HCT116 (cell line): Measurements from ENCODE around the gene DRC7. TPM values are rescaled to one million over a fixed set of nuclear protein-coding genes. Genes with fewer than 3 reads are reported as not detected.

Experiments used
- ATAC-seq: fragments of 200-7000 bp; cut with Tn5 transposase; 2 replicates; pipeline ENCODE4 v1.9.1; 2020; ENCODE audit warnings: mild to moderate bottlenecking, moderate library complexity
- BruUV-seq: library from RNA; stranded (reverse); fragments of 400-500 nt; replicated peaks from 2 replicates; lab custom pipeline; 2021; lab: Mats Ljungman, UMichigan
- CTCF ChIA-PET: fragments of 300-600 bp; sonication (Branson Sonifier 250); formaldehyde crosslinking; loops from one replicate; lab custom pipeline; 2021; ENCODE audit warnings: antibody characterized with exemption; lab: Charles Lee
- POLR2A ChIA-PET: fragments of 300-600, 350-600 bp; sonication (Branson Sonifier 250); formaldehyde crosslinking; loops from one replicate; lab custom pipeline; 2021; ENCODE audit warnings: antibody characterized with exemption; lab: Charles Lee
- RAD21 ChIA-PET, 2 experiments: fragments of 300-600 bp; sonication (Branson Sonifier 250); formaldehyde crosslinking; loops; one replicate each; lab custom pipeline; 2023; ENCODE audit warnings: low total read pairs in 2 of 2; ENCODE audit not compliant: uncharacterized antibody in 2 of 2, unreplicated experiment in 2 of 2, low non-redundant PET in 1 of 2; lab: Charles Lee
- DNase-seq: peaks from one replicate; pipeline ENCODE4 v3.0.0-alpha.2; 2010; ENCODE audit warnings: low read depth, low spot score
- H2AFZ ChIP-seq: fragments of 200-600 bp; shearing (Covaris generic), sonication (generic); 2 replicates; pipeline ENCODE4 v1.6.1; 2017; ENCODE audit warnings: low read depth, mixed run types, mixed read lengths, antibody characterized with exemption, low read length; ENCODE audit not compliant: poor library complexity, severe bottlenecking
- H3K27ac ChIP-seq: 2 replicates; pipeline ENCODE4 v1.5.1; 2012; ENCODE audit warnings: low read depth, low read length
- H3K27me3 ChIP-seq: fragments of 200-600 bp; sonication (generic); 2 replicates; pipeline ENCODE4 v1.6.1; 2016; ENCODE audit warnings: mixed run types, low read length, mixed read lengths; ENCODE audit not compliant: insufficient read depth
- H3K36me3 ChIP-seq, 2 experiments: fragments of 200-500 bp in 1 of 2; fragments of 200-600 bp in 1 of 2; sonication (Bioruptor generic) in 1 of 2; sonication (generic) in 1 of 2; 2 replicates each; pipeline versions ENCODE4 v1.5.1 to v1.6.1; 2014 to 2016; ENCODE audit warnings: low read length in 2 of 2, inconsistent platforms in 1 of 2, mixed read lengths in 1 of 2, mixed run types in 1 of 2; ENCODE audit not compliant: insufficient read depth in 2 of 2, control insufficient read depth in 1 of 2
- H3K4me1 ChIP-seq, 2 experiments: fragments of 200-600 bp in 1 of 2; sonication (generic) in 1 of 2; 2 replicates each; pipeline versions ENCODE4 v1.5.1 to v1.6.1; 2012 to 2017; ENCODE audit warnings: low read length in 2 of 2, inconsistent platforms in 1 of 2, mild to moderate bottlenecking in 1 of 2, mixed read lengths in 1 of 2, mixed run types in 1 of 2, moderate library complexity in 1 of 2; ENCODE audit not compliant: insufficient read depth in 2 of 2, control insufficient read depth in 1 of 2
- H3K4me2 ChIP-seq: fragments of 200-600 bp; sonication (generic); 2 replicates; pipeline ENCODE4 v1.6.1; 2017; ENCODE audit warnings: mixed run types, low read length, mixed read lengths
- H3K4me3 ChIP-seq, 2 experiments: fragments of 200-600 bp in 1 of 2; sonication (generic) in 1 of 2; replicated peaks in 1 of 2; 2 replicates each; pipeline ENCODE4 v1.5.1; 2011 to 2016; ENCODE audit warnings: low read length in 2 of 2, control low read depth in 1 of 2, low read depth in 1 of 2, mild to moderate bottlenecking in 1 of 2, mixed read lengths in 1 of 2, mixed run types in 1 of 2
- H3K79me2 ChIP-seq: fragments of 200-600 bp; sonication (generic); 2 replicates; pipeline ENCODE4 v1.6.1; 2017; ENCODE audit warnings: mild to moderate bottlenecking, mixed run types, low read length, moderate library complexity, mixed read lengths; ENCODE audit not compliant: insufficient read depth
- H3K9ac ChIP-seq: fragments of 200-600 bp; sonication (generic); 2 replicates; pipeline ENCODE4 v1.6.1; 2016; ENCODE audit warnings: low read length, mixed read lengths
- H3K9me2 ChIP-seq: fragments of 200-600 bp; sonication (generic), shearing (Covaris generic); 2 replicates; pipeline ENCODE4 v1.6.1; 2017; ENCODE audit warnings: mixed run types, mild to moderate bottlenecking, moderate library complexity; ENCODE audit not compliant: insufficient read depth
- H3K9me3 ChIP-seq, 2 experiments: fragments of 200-500 bp in 1 of 2; fragments of 200-600 bp in 1 of 2; sonication (Bioruptor generic) in 1 of 2; sonication (generic) in 1 of 2; 2 replicates each; pipeline ENCODE4 v1.6.1; 2014 to 2017; ENCODE audit warnings: low read length in 2 of 2, mixed read lengths in 2 of 2, inconsistent platforms in 1 of 2, low read depth in 1 of 2, mild to moderate bottlenecking in 1 of 2, mixed run types in 1 of 2, moderate library complexity in 1 of 2; ENCODE audit not compliant: control insufficient read depth in 1 of 2, insufficient read depth in 1 of 2
- H4K20me1 ChIP-seq: fragments of 200-600 bp; sonication (generic), shearing (Covaris generic); 2 replicates; pipeline ENCODE4 v1.6.1; 2017; ENCODE audit warnings: mixed run types, mild to moderate bottlenecking, moderate library complexity; ENCODE audit not compliant: insufficient read depth
- CBX3 ChIP-seq: IDR thresholded peaks from 2 replicates; pipeline ENCODE4 v1.6.1; 2012; ENCODE audit warnings: low read depth
- EZH2 ChIP-seq: fragments of 200-600 bp; sonication (generic); IDR thresholded peaks from 2 replicates; pipeline ENCODE4 v1.6.1; 2017; ENCODE audit warnings: antibody characterized with exemption, mixed run types
- EZH2phosphoT487 ChIP-seq: fragments of 200-600 bp; IDR thresholded peaks from 2 replicates; pipeline ENCODE4 v1.6.1; 2018; ENCODE audit warnings: antibody characterized with exemption, borderline replicate concordance
- JUND ChIP-seq: IDR thresholded peaks from 2 replicates; pipeline ENCODE4 v1.6.1; 2012
- POLR2A ChIP-seq: IDR thresholded peaks from 2 replicates; pipeline ENCODE4 v1.7.0; 2011; ENCODE audit warnings: borderline replicate concordance; ENCODE audit not compliant: insufficient read depth, insufficient read length; ENCODE audit errors: extremely low read depth
- SIN3A ChIP-seq: IDR thresholded peaks from 2 replicates; pipeline ENCODE4 v1.6.1; 2012; ENCODE audit warnings: low read depth
- TCF7L2 ChIP-seq: IDR thresholded peaks from 2 replicates; pipeline ENCODE4 v1.7.0; 2011; ENCODE audit warnings: borderline replicate concordance, inconsistent platforms; ENCODE audit not compliant: insufficient read depth, insufficient read length; ENCODE audit errors: extremely low read depth
- ZBTB33 ChIP-seq: IDR thresholded peaks from 2 replicates; pipeline ENCODE4 v1.6.1; 2011; ENCODE audit warnings: mild to moderate bottlenecking, low read length, moderate library complexity; ENCODE audit not compliant: insufficient replicate concordance; ENCODE audit errors: extremely low read depth
- ZFX ChIP-seq: fragments of 450-650 bp; IDR thresholded peaks from 2 replicates; pipeline ENCODE4 v1.6.1; 2017
- intact Hi-C: fragments of 100-400 bp; cut with micrococcal nuclease; formaldehyde crosslinking; loops from 2 replicates; pipeline ENCODE4 v1.10.0; 2022
- total RNA-seq: library from RNA; stranded (reverse); gene quantifications from one replicate; pipeline ENCODE4 v1.2.1, GENCODE V29; 2021; ENCODE audit not compliant: unreplicated experiment
- TF ChIP-seq, protein P1 (sequence below): IDR thresholded peaks from 2 replicates; pipeline ENCODE4 v1.6.1; 2012; ENCODE audit warnings: low read depth
- TF ChIP-seq, protein P2 (sequence below): IDR thresholded peaks from 2 replicates; pipeline ENCODE4 v1.6.1; 2012
- TF ChIP-seq, protein P3 (sequence below): IDR thresholded peaks from 2 replicates; pipeline ENCODE4 v1.6.1; 2012

The DRC7 gene
- total RNA-seq, 1 experiment from 2014 or later = 0.91 TPM

- TF ChIP-seq, protein P1, sequence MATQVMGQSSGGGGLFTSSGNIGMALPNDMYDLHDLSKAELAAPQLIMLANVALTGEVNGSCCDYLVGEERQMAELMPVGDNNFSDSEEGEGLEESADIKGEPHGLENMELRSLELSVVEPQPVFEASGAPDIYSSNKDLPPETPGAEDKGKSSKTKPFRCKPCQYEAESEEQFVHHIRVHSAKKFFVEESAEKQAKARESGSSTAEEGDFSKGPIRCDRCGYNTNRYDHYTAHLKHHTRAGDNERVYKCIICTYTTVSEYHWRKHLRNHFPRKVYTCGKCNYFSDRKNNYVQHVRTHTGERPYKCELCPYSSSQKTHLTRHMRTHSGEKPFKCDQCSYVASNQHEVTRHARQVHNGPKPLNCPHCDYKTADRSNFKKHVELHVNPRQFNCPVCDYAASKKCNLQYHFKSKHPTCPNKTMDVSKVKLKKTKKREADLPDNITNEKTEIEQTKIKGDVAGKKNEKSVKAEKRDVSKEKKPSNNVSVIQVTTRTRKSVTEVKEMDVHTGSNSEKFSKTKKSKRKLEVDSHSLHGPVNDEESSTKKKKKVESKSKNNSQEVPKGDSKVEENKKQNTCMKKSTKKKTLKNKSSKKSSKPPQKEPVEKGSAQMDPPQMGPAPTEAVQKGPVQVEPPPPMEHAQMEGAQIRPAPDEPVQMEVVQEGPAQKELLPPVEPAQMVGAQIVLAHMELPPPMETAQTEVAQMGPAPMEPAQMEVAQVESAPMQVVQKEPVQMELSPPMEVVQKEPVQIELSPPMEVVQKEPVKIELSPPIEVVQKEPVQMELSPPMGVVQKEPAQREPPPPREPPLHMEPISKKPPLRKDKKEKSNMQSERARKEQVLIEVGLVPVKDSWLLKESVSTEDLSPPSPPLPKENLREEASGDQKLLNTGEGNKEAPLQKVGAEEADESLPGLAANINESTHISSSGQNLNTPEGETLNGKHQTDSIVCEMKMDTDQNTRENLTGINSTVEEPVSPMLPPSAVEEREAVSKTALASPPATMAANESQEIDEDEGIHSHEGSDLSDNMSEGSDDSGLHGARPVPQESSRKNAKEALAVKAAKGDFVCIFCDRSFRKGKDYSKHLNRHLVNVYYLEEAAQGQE = no peak
- TF ChIP-seq EZH2 = no peak
- TF ChIP-seq EZH2phosphoT487 = no peak
- no peak for TF ChIP-seq POLR2A
- TF ChIP-seq, protein P2, sequence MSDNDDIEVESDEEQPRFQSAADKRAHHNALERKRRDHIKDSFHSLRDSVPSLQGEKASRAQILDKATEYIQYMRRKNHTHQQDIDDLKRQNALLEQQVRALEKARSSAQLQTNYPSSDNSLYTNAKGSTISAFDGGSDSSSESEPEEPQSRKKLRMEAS = no peak
Measured at GRCh38 chr16:57688487-57688986, 6.1 kb upstream of the DRC7 start (continued).

- no peak overlapping the region for H2AFZ ChIP-seq
- H3K4me3 ChIP-seq = no peak overlapping the region
- no peak overlapping the region for H3K27ac ChIP-seq
- H3K4me1 ChIP-seq = no peaks in the 10 kb centered on the region
- RAD21 ChIA-PET = no interaction called here
- H3K9me2 ChIP-seq = no peaks in the 10 kb centered on the region
- TF ChIP-seq ZFX = no peak
- TF ChIP-seq, protein P3, sequence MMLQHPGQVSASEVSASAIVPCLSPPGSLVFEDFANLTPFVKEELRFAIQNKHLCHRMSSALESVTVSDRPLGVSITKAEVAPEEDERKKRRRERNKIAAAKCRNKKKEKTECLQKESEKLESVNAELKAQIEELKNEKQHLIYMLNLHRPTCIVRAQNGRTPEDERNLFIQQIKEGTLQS = no peak
- no peak for TF ChIP-seq SIN3A
- TF ChIP-seq ZBTB33 = no peak
- no peak for TF ChIP-seq JUND
- no peak for TF ChIP-seq TCF7L2
- TF ChIP-seq EZH2 = no peak
- no peak for TF ChIP-seq CBX3
- H3K27me3 ChIP-seq = no peaks in the 10 kb centered on the region
- intact Hi-C loops = no loop called here
- ATAC-seq (no peak), DNase-seq (no peak)
- H4K20me1 ChIP-seq = no peaks in the 10 kb centered on the region
- no peaks in the 10 kb centered on the region for H3K79me2 ChIP-seq
- H3K36me3 ChIP-seq = no peaks in the 10 kb centered on the region
- CTCF ChIA-PET = no interaction called here
- H3K9me3 ChIP-seq = no peaks in the 10 kb centered on the region
- no TSS peak for BruUV-seq
- POLR2A ChIA-PET = no interaction called here
- no peak overlapping the region for H3K9ac ChIP-seq
- H3K4me2 ChIP-seq = no peak overlapping the region
Measured at GRCh38 chr16:57688987-57689761, 5.4 kb upstream of the DRC7 start.
